MCF 10A (cell line): ENCODE results near the gene GTPBP1. TPM values are rescaled to one million over a fixed set of nuclear protein-coding genes. Genes with fewer than 3 reads are reported as not detected.

Experiments used
- BruUV-seq: library from RNA; stranded (reverse); fragments of 400-500 nt; replicated peaks from 2 replicates; lab custom pipeline; 2021; lab: Mats Ljungman, UMichigan
- CTCF ChIA-PET: fragments of 300-600 bp; sonication (Branson Sonifier 250); formaldehyde crosslinking; extraction: SDS; loops from one replicate; lab custom pipeline; 2021; ENCODE audit warnings: antibody characterized with exemption, inconsistent platforms; lab: Yijun Ruan, JAX
- POLR2A ChIA-PET: fragments of 300-600, 350-650 bp; sonication (Branson Sonifier 250); formaldehyde crosslinking; extraction: SDS; loops from one replicate; lab custom pipeline; 2020; ENCODE audit warnings: antibody characterized with exemption, inconsistent platforms; lab: Yijun Ruan, JAX
- DNase-seq: peaks from one replicate; pipeline ENCODE4 v3.0.0-alpha.2; 2018; ENCODE audit not compliant: unreplicated experiment
- H3K27ac Mint-ChIP-seq: one replicate; pipeline ENCODE4 v1.8.0; 2022; ENCODE audit warnings: mild to moderate bottlenecking, low read depth, mixed read lengths; ENCODE audit not compliant: unreplicated experiment
- H3K27me3 Mint-ChIP-seq: one replicate; pipeline ENCODE4 v1.8.0; 2022; ENCODE audit warnings: mixed read lengths; ENCODE audit not compliant: insufficient read depth, unreplicated experiment
- H3K36me3 Mint-ChIP-seq: one replicate; pipeline ENCODE4 v1.8.0; 2022; ENCODE audit warnings: mild to moderate bottlenecking, moderate library complexity, mixed read lengths; ENCODE audit not compliant: insufficient read depth, unreplicated experiment
- H3K4me1 Mint-ChIP-seq: one replicate; pipeline ENCODE4 v1.8.0; 2022; ENCODE audit warnings: mixed read lengths; ENCODE audit not compliant: insufficient read depth, unreplicated experiment
- H3K4me3 Mint-ChIP-seq: one replicate; pipeline ENCODE4 v1.8.0; 2022; ENCODE audit warnings: mild to moderate bottlenecking, moderate library complexity, mixed read lengths; ENCODE audit not compliant: unreplicated experiment
- H3K9me3 Mint-ChIP-seq: one replicate; pipeline ENCODE4 v1.8.0; 2022; ENCODE audit warnings: mixed read lengths; ENCODE audit not compliant: unreplicated experiment
- CTCF ChIP-seq: fragments of 200-600 bp; IDR thresholded peaks from one replicate; pipeline ENCODE4 v1.8.0; 2022; ENCODE audit warnings: antibody characterized with exemption, mild to moderate bottlenecking; ENCODE audit not compliant: unreplicated experiment
- intact Hi-C: fragments of 100-400 bp; cut with micrococcal nuclease; formaldehyde crosslinking; loops from 2 replicates; pipeline ENCODE4 v1.14.1; 2022
- total RNA-seq: library from RNA; stranded (reverse); gene quantifications from 2 replicates; pipeline ENCODE4 v1.2.3, GENCODE V29; 2022

GTPBP1 gene
- total RNA-seq, 1 experiment from 2014 or later, result 62.5 TPM

- no peaks in the 10 kb centered on the region for H3K27me3 Mint-ChIP-seq
- peaks cover 9% of the 10 kb centered on the region for H3K36me3 Mint-ChIP-seq
- TSS peak; percentile 82 for BruUV-seq
- H3K4me3 Mint-ChIP-seq, result peak within 1 kb of the TSS; percentile 79
- POLR2A ChIA-PET, result interaction anchor here (0.7 to 8.7 kb wide), 6 partner anchors 6 to 48 kb away, joined by 3 to 223 read pairs (median 12); partner anchors contain the start of genes CBY1, FAM227A, GTPBP1 and TOMM22
- TF ChIP-seq CTCF, result no peak
- H3K9me3 Mint-ChIP-seq, result no peaks in the 10 kb centered on the region
- CTCF ChIA-PET, result interaction anchor here (0.5 to 4.9 kb wide), 2 partner anchors 18 to 199 kb away, joined by 3 to 40 read pairs; partner anchors contain the start of gene TOMM22
- H3K27ac Mint-ChIP-seq, result peak within 1 kb of the TSS; percentile 85
- DNase-seq, result peak; percentile 92
- H3K4me1 Mint-ChIP-seq, result peaks cover 27% of the 10 kb centered on the region
- intact Hi-C loops, result no loop called here
Observed at GRCh38 chr22:38700789-38701628, 4.7 kb upstream of the GTPBP1 start, which contains the start of gene JOSD1. Gene JOSD1 (minus strand): TSS chr22:38700943. CDS start chr22:38699987, 956 bp downstream.

- Mint-ChIP-seq H3K27ac (peak overlapping the region; percentile 88), H3K9me3 (no peaks in the 10 kb centered on the region), H3K4me3 (peak overlapping the region; percentile 88), H3K27me3 (no peaks in the 10 kb centered on the region), H3K36me3 (peaks cover 8% of the 10 kb centered on the region), H3K4me1 (peaks cover 25% of the 10 kb centered on the region)
- BruUV-seq, result no TSS peak
- CTCF ChIA-PET, result no interaction called here
- no peak for TF ChIP-seq CTCF
- POLR2A ChIA-PET, result interaction anchor here (0.6 to 5.1 kb wide), 13 partner anchors 8 to 614 kb away, joined by 3 to 118 read pairs (median 4); partner anchors contain the start of genes JOSD1, MAFF, RPL3 and SUN2
- DNase-seq, result no peak
- intact Hi-C loops, result no loop called here
Observed at GRCh38 chr22:38704654-38705234, 1.0 kb upstream of the GTPBP1 start.

- BruUV-seq, result no TSS peak
- peak; percentile 32 for DNase-seq
- intact Hi-C loops, result loop anchor here (2.0 kb wide), 1 partner anchor 50 kb away; the partner anchor contains the start of genes CBY1 and FAM227A
- no peaks in the 10 kb centered on the region for H3K9me3 Mint-ChIP-seq
- no peaks in the 10 kb centered on the region for H3K27me3 Mint-ChIP-seq
- H3K4me3 Mint-ChIP-seq, result peak overlapping the region; percentile 88
- peaks cover 15% of the 10 kb centered on the region for H3K36me3 Mint-ChIP-seq
- POLR2A ChIA-PET, result interaction anchor here (0.5 to 5.1 kb wide), 23 partner anchors 8 to 793 kb away, joined by 3 to 118 read pairs (median 5); partner anchors contain the start of genes CBY1, FAM227A, JOSD1 and RPL3
- no peak for TF ChIP-seq CTCF
- CTCF ChIA-PET, result interaction anchor here (0.6 to 3.0 kb wide), 8 partner anchors 10 to 1382 kb away, joined by 3 to 14 read pairs (median 4); partner anchors contain the start of gene TOMM22
- peaks cover 25% of the 10 kb centered on the region for H3K4me1 Mint-ChIP-seq
- peak overlapping the region; percentile 87 for H3K27ac Mint-ChIP-seq
Observed at GRCh38 chr22:38706101-38706900, 557 bp downstream of the GTPBP1 start.
